Neural crest cell (in vitro differentiated cells): ENCODE results near the gene TMEM174. TPM values are rescaled to one million over a fixed set of nuclear protein-coding genes. Genes with fewer than 3 reads are reported as not detected.

Experiments
- DNase-seq: peaks from one replicate; pipeline ENCODE4 v3.0.0; 2021; ENCODE audit warnings: low read depth, mixed read lengths, low spot score
- H3K27ac Mint-ChIP-seq: one replicate; pipeline ENCODE4 v1.8.0; 2021; ENCODE audit warnings: mild to moderate bottlenecking, mixed read lengths; ENCODE audit not compliant: unreplicated experiment
- H3K27me3 Mint-ChIP-seq: 2 replicates; pipeline ENCODE4 v1.8.0; 2021; ENCODE audit warnings: low read depth, mild to moderate bottlenecking, mixed read lengths
- H3K36me3 Mint-ChIP-seq: 2 replicates; pipeline ENCODE4 v1.8.0; 2021; ENCODE audit warnings: low read depth, mild to moderate bottlenecking, mixed read lengths
- H3K4me1 Mint-ChIP-seq: 2 replicates; pipeline ENCODE4 v1.8.0; 2021; ENCODE audit warnings: mixed read lengths
- H3K4me3 Mint-ChIP-seq: one replicate; pipeline ENCODE4 v1.8.0; 2021; ENCODE audit warnings: mild to moderate bottlenecking, mixed read lengths
- H3K9me3 Mint-ChIP-seq: 2 replicates; pipeline ENCODE4 v1.8.0; 2021; ENCODE audit warnings: mixed read lengths
- CTCF ChIP-seq: fragments of 200-600 bp; sonication (generic); conservative IDR thresholded peaks from 2 replicates; pipeline ENCODE4 v1.5.0; 2021; ENCODE audit warnings: antibody characterized with exemption, mild to moderate bottlenecking
- total RNA-seq: library from RNA; stranded (reverse); gene quantifications from 2 replicates; pipeline ENCODE4 v1.2.1, GENCODE V29; 2021

Gene TMEM174
- total RNA-seq, 1 donor from 2014 or later = not detected

- no peak for TF ChIP-seq CTCF
- DNase-seq = no peak
Observed at GRCh38 chr5:73196201-73196600, 23.2 kb downstream of the TMEM174 start.

GRCh38 chr5:73197637-73198257, 24.8 kb downstream of the TMEM174 start:
- TF ChIP-seq CTCF = no peak
- no peak for DNase-seq
- no peak overlapping the region for H3K4me3 Mint-ChIP-seq
- H3K27me3 Mint-ChIP-seq = peaks cover 53% of the 10 kb centered on the region
- H3K27ac Mint-ChIP-seq = no peak overlapping the region
- H3K4me1 Mint-ChIP-seq = peaks cover 3% of the 10 kb centered on the region
- H3K9me3 Mint-ChIP-seq = no peaks in the 10 kb centered on the region
- H3K36me3 Mint-ChIP-seq = no peaks in the 10 kb centered on the region

More at GRCh38 chr5:73196201-73196600, 23.2 kb downstream of the TMEM174 start:
- Mint-ChIP-seq H3K4me1 (no peaks in the 10 kb centered on the region), H3K27me3 (peaks cover 46% of the 10 kb centered on the region), H3K36me3 (no peaks in the 10 kb centered on the region), H3K9me3 (no peaks in the 10 kb centered on the region), H3K4me3 (no peak overlapping the region), H3K27ac (no peak overlapping the region)

- H3K9me3 Mint-ChIP-seq = no peaks in the 10 kb centered on the region
- peaks cover 51% of the 10 kb centered on the region for H3K27me3 Mint-ChIP-seq
- TF ChIP-seq CTCF = no peak
- H3K4me3 Mint-ChIP-seq = no peak overlapping the region
- DNase-seq = no peak
- peaks cover 3% of the 10 kb centered on the region for H3K4me1 Mint-ChIP-seq
- no peak overlapping the region for H3K27ac Mint-ChIP-seq
- no peaks in the 10 kb centered on the region for H3K36me3 Mint-ChIP-seq
Observed at GRCh38 chr5:73198833-73199592, 26.0 kb downstream of the TMEM174 start.

- Mint-ChIP-seq H3K27ac (no peak overlapping the region), H3K4me1 (peaks cover 3% of the 10 kb centered on the region), H3K27me3 (peaks cover 51% of the 10 kb centered on the region), H3K9me3 (no peaks in the 10 kb centered on the region), H3K36me3 (no peaks in the 10 kb centered on the region), H3K4me3 (no peak overlapping the region)
- TF ChIP-seq CTCF = no peak
- DNase-seq = no peak
Observed at GRCh38 chr5:73199671-73200070, 26.7 kb downstream of the TMEM174 start.

GRCh38 chr5:73201547-73202513, 28.8 kb downstream of the TMEM174 start:
- Mint-ChIP-seq H3K9me3 (no peaks in the 10 kb centered on the region), H3K27ac (no peak overlapping the region), H3K27me3 (peaks cover 54% of the 10 kb centered on the region), H3K4me3 (no peak overlapping the region), H3K4me1 (peaks cover 6% of the 10 kb centered on the region), H3K36me3 (no peaks in the 10 kb centered on the region)
- peak; percentile 77 for TF ChIP-seq CTCF
- DNase-seq = peak; percentile 80
